ENCODE measurements around the gene CRIP3. TPM values are rescaled to one million over a fixed set of nuclear protein-coding genes. Genes with fewer than 3 reads are reported as not detected.

The CRIP3 gene
- total and polyA plus RNA-seq, 2 of the 13 experiments (the other 11 are each of a cell fraction or from before 2014, with no cell fraction given): 6.3 to 9.3 TPM

DNA sequence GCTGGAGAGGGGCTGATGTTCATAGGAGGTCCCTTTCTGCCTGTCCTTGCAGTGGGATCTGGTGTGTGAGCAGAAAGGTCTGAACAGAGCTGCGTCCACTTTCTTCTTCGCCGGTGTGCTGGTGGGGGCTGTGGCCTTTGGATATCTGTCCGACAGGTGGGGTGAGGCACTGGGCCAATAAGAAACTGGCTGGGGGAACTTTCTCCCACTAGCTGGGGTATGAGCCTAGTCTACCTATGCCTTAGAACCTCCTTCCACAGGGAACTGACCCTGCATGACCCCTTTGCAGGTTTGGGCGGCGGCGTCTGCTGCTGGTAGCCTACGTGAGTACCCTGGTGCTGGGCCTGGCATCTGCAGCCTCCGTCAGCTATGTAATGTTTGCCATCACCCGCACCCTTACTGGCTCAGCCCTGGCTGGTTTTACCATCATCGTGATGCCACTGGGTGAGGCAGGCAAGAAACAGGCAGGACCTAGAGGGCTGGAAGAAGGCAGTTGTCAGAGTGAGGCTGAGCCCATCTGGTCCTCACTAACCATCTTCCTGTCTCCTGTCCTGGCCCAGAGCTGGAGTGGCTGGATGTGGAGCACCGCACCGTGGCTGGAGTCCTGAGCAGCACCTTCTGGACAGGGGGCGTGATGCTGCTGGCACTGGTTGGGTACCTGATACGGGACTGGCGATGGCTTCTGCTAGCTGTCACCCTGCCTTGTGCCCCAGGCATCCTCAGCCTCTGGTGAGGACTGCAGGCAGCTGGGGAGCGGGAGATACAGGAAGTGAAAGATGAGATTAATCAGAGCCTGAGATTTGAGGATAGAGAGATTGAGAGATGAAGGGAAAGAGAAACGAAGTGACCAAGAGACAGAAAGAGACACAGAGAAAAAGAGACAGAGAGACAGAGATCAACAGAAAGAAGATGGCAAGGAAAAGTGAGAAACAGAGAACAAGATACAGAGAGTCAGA lies 9.0 kb downstream of the CRIP3 start (continued):
- TF ChIP-seq, protein P1, sequence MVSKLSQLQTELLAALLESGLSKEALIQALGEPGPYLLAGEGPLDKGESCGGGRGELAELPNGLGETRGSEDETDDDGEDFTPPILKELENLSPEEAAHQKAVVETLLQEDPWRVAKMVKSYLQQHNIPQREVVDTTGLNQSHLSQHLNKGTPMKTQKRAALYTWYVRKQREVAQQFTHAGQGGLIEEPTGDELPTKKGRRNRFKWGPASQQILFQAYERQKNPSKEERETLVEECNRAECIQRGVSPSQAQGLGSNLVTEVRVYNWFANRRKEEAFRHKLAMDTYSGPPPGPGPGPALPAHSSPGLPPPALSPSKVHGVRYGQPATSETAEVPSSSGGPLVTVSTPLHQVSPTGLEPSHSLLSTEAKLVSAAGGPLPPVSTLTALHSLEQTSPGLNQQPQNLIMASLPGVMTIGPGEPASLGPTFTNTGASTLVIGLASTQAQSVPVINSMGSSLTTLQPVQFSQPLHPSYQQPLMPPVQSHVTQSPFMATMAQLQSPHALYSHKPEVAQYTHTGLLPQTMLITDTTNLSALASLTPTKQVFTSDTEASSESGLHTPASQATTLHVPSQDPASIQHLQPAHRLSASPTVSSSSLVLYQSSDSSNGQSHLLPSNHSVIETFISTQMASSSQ (IDR thresholded peaks at IDR 0.05; ENCODE audit: low read depth): no peak
- TF ChIP-seq, protein P1 (CRISPR knock-in tag; IDR thresholded peaks at IDR 0.05; ENCODE audit: borderline replicate concordance): no peak
- TF ChIP-seq SATB2 (CRISPR knock-in tag; IDR thresholded peaks at IDR 0.05): no peak
- TF ChIP-seq, protein P2, sequence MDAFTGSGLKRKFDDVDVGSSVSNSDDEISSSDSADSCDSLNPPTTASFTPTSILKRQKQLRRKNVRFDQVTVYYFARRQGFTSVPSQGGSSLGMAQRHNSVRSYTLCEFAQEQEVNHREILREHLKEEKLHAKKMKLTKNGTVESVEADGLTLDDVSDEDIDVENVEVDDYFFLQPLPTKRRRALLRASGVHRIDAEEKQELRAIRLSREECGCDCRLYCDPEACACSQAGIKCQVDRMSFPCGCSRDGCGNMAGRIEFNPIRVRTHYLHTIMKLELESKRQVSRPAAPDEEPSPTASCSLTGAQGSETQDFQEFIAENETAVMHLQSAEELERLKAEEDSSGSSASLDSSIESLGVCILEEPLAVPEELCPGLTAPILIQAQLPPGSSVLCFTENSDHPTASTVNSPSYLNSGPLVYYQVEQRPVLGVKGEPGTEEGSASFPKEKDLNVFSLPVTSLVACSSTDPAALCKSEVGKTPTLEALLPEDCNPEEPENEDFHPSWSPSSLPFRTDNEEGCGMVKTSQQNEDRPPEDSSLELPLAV (CRISPR knock-in tag; conservative IDR thresholded peaks at IDR 0.05; ENCODE audit: low read depth): no peak
- 0 out of 2 replicates have a peak, but pooled peaks have one; percentile 38 for TF ChIP-seq KDM5B (CRISPR knock-in tag; IDR thresholded peaks at IDR 0.05; ENCODE audit: borderline replicate concordance)
- TF ChIP-seq PAF1 (CRISPR knock-in tag; IDR thresholded peaks at IDR 0.05): no peak
- TF ChIP-seq TCF7 (IDR thresholded peaks at IDR 0.05; ENCODE audit: low read depth): no peak
- no peak for TF ChIP-seq LCORL (IDR thresholded peaks at IDR 0.05)
- 0 out of 2 replicates have a peak, but pooled peaks have one; percentile 17 for TF ChIP-seq LCORL (CRISPR knock-in tag; IDR thresholded peaks at IDR 0.05)
- TF ChIP-seq, protein P3, sequence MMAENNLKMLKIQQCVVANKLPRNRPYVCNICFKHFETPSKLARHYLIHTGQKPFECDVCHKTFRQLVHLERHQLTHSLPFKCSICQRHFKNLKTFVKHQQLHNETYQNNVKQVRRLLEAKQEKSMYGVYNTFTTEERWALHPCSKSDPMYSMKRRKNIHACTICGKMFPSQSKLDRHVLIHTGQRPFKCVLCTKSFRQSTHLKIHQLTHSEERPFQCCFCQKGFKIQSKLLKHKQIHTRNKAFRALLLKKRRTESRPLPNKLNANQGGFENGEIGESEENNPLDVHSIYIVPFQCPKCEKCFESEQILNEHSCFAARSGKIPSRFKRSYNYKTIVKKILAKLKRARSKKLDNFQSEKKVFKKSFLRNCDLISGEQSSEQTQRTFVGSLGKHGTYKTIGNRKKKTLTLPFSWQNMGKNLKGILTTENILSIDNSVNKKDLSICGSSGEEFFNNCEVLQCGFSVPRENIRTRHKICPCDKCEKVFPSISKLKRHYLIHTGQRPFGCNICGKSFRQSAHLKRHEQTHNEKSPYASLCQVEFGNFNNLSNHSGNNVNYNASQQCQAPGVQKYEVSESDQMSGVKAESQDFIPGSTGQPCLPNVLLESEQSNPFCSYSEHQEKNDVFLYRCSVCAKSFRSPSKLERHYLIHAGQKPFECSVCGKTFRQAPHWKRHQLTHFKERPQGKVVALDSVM (CRISPR knock-in tag; IDR thresholded peaks at IDR 0.05): 0 out of 2 replicates have a peak, but pooled peaks have one; percentile 11
- no peak for TF ChIP-seq JDP2 (CRISPR knock-in tag; IDR thresholded peaks at IDR 0.05; ENCODE audit: borderline replicate concordance)
- no peak for TF ChIP-seq IKZF4 (CRISPR knock-in tag; IDR thresholded peaks at IDR 0.05; ENCODE audit: borderline replicate concordance, low read depth, not compliant biosample characterization)
- TF ChIP-seq ZNF382 (CRISPR knock-in tag; IDR thresholded peaks at IDR 0.05; ENCODE audit: borderline replicate concordance): no peak
- peak; percentile 39; the same call in 1 of the 2 replicates for TF ChIP-seq STAG1 (CRISPR knock-in tag; IDR thresholded peaks at IDR 0.05)
- TF ChIP-seq SAFB2 (CRISPR knock-in tag; IDR thresholded peaks at IDR 0.05; ENCODE audit: borderline replicate concordance, low read depth): no peak
- no peak for TF ChIP-seq YY1 (IDR thresholded peaks at IDR 0.05; ENCODE audit: insufficient read depth, insufficient replicate concordance, low read depth, low read length)
- TF ChIP-seq ZNF3 (CRISPR knock-in tag; IDR thresholded peaks at IDR 0.05): no peak
- TF ChIP-seq, protein P4, sequence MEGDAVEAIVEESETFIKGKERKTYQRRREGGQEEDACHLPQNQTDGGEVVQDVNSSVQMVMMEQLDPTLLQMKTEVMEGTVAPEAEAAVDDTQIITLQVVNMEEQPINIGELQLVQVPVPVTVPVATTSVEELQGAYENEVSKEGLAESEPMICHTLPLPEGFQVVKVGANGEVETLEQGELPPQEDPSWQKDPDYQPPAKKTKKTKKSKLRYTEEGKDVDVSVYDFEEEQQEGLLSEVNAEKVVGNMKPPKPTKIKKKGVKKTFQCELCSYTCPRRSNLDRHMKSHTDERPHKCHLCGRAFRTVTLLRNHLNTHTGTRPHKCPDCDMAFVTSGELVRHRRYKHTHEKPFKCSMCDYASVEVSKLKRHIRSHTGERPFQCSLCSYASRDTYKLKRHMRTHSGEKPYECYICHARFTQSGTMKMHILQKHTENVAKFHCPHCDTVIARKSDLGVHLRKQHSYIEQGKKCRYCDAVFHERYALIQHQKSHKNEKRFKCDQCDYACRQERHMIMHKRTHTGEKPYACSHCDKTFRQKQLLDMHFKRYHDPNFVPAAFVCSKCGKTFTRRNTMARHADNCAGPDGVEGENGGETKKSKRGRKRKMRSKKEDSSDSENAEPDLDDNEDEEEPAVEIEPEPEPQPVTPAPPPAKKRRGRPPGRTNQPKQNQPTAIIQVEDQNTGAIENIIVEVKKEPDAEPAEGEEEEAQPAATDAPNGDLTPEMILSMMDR (CRISPR knock-in tag; IDR thresholded peaks at IDR 0.05): peak; percentile 15; the same call in 1 of the 2 replicates
- TF ChIP-seq ZNF550 (CRISPR knock-in tag; IDR thresholded peaks at IDR 0.05; ENCODE audit: borderline replicate concordance): no peak
